Measurements from ENCODE around the gene ATF6.

Gene ATF6

GRCh38 chr1:161970036-161970435, 203.9 kb downstream of the ATF6 start:
- DNase-seq (ENCODE audit: low spot score) = no peak

- DNase-seq (ENCODE audit: low spot score) = no peak
Measured at GRCh38 chr1:161970633-161971032, 204.5 kb downstream of the ATF6 start.

GRCh38 chr1:161972828-161973227, 206.7 kb downstream of the ATF6 start:
- no peak for DNase-seq (ENCODE audit: low spot score)

GRCh38 chr1:161973924-161974845, 208.1 kb downstream of the ATF6 start:
- no peak for DNase-seq (ENCODE audit: low spot score)

- DNase-seq (ENCODE audit: low spot score) = no peak
Measured at GRCh38 chr1:161978011-161978790, 212.1 kb downstream of the ATF6 start.

- no peak for DNase-seq (ENCODE audit: low spot score)
Measured at GRCh38 chr1:161981126-161981525, 215.0 kb downstream of the ATF6 start.

- no peak for DNase-seq (ENCODE audit: low spot score)
Measured at GRCh38 chr1:161981735-161982506, 215.8 kb downstream of the ATF6 start.

- DNase-seq (ENCODE audit: low spot score) = no peak
Measured at GRCh38 chr1:161982507-161982895, 216.4 kb downstream of the ATF6 start.

- no peak for DNase-seq (ENCODE audit: low spot score)
Measured at GRCh38 chr1:161982917-161983316, 216.8 kb downstream of the ATF6 start.

GRCh38 chr1:161983725-161984124, 217.6 kb downstream of the ATF6 start:
- no peak for DNase-seq (ENCODE audit: low spot score)

GRCh38 chr1:161985301-161985822, 219.2 kb downstream of the ATF6 start:
- DNase-seq (ENCODE audit: low spot score) = no peak

- DNase-seq (ENCODE audit: low spot score) = no peak
Measured at GRCh38 chr1:161986328-161986727, 220.2 kb downstream of the ATF6 start.

- DNase-seq (ENCODE audit: low spot score) = no peak
Measured at GRCh38 chr1:161987303-161987702, 221.2 kb downstream of the ATF6 start.

GRCh38 chr1:161987872-161988271, 221.8 kb downstream of the ATF6 start:
- DNase-seq (ENCODE audit: low spot score) = no peak

GRCh38 chr1:161988413-161988812, 222.3 kb downstream of the ATF6 start:
- no peak for DNase-seq (ENCODE audit: low spot score)

GRCh38 chr1:161989108-161989507, 223.0 kb downstream of the ATF6 start:
- no peak for DNase-seq (ENCODE audit: low spot score)

- no peak for DNase-seq (ENCODE audit: low spot score)
Measured at GRCh38 chr1:161989786-161990185, 223.7 kb downstream of the ATF6 start.

- no peak for DNase-seq (ENCODE audit: low spot score)
Measured at GRCh38 chr1:161993576-161993975, 227.5 kb downstream of the ATF6 start.

GRCh38 chr1:161994175-161994668, 228.1 kb downstream of the ATF6 start:
- DNase-seq (ENCODE audit: low spot score) = no peak

- DNase-seq (ENCODE audit: low spot score) = no peak
Measured at GRCh38 chr1:161997152-161997551, 231.0 kb downstream of the ATF6 start.

- DNase-seq (ENCODE audit: low spot score) = no peak
Measured at GRCh38 chr1:161998811-161999210, 232.7 kb downstream of the ATF6 start.

Data from kidney capillary endothelial cell (primary cell).